ENCODE data around the gene PLCB1. TPM values are rescaled to one million over a fixed set of nuclear protein-coding genes. Genes with fewer than 3 reads are reported as not detected.

The PLCB1 gene
- total and polyA plus RNA-seq, 10 of the 15 experiments (the other 5 are each of a cell fraction or from before 2014, with no cell fraction given) = 0.05 to 5.3 (median 0.17) TPM; not detected in 1

DNA sequence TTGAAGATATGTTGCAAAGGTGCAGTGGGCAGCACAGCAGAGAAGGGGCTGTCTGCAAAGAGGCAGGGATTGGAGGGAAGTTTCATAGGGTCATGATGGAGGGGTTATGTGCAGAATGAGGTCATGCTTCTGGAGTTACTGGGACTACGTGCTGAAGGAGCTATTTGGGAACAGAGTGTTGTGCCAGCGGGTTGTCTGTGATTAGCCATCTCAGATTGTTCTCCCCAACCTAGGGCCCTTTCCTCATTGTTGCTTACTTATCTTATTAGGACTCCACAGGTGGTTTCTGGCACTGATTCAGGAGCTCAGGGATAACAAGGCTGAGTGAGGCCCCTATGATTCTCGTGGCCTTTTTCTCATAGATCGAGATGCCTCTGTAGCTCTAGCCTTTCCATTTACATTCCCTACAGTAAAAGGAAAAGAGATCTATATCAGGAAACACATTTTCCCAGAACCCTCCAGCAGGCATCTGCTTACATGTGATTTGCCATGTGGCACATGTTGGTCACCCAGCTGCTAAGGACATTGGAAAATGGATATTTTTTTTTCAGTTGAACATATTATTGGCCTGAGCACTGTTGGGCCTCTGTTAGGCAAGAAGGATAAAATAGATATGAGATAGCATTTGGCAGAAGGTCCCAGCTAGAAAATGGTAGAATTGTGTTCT lies 507.2 kb downstream of the PLCB1 start:
- POLR2A ChIA-PET = no interaction called here
- FAIRE-seq = no peak
- ATAC-seq = no peak
- no peak for TF ChIP-seq ZSCAN29 (IDR thresholded peaks at IDR 0.05)
- no peak for TF ChIP-seq MLLT1 (IDR thresholded peaks at IDR 0.05)
- no peak for TF ChIP-seq RELB (IDR thresholded peaks at IDR 0.05; ENCODE audit: low read depth)
- TF ChIP-seq STAT3 (IDR thresholded peaks at IDR 0.05; ENCODE audit: low read depth, low read length) = no peak
- TF ChIP-seq, protein P1, sequence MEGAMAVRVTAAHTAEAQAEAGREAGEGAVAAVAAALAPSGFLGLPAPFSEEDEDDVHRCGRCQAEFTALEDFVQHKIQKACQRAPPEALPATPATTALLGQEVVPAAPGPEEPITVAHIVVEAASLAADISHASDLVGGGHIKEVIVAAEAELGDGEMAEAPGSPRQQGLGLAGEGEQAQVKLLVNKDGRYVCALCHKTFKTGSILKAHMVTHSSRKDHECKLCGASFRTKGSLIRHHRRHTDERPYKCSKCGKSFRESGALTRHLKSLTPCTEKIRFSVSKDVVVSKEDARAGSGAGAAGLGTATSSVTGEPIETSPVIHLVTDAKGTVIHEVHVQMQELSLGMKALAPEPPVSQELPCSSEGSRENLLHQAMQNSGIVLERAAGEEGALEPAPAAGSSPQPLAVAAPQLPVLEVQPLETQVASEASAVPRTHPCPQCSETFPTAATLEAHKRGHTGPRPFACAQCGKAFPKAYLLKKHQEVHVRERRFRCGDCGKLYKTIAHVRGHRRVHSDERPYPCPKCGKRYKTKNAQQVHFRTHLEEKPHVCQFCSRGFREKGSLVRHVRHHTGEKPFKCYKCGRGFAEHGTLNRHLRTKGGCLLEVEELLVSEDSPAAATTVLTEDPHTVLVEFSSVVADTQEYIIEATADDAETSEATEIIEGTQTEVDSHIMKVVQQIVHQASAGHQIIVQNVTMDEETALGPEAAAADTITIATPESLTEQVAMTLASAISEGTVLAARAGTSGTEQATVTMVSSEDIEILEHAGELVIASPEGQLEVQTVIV (IDR thresholded peaks at IDR 0.05; ENCODE audit: borderline replicate concordance, partially characterized antibody) = no peak
- TF ChIP-seq, protein P2, sequence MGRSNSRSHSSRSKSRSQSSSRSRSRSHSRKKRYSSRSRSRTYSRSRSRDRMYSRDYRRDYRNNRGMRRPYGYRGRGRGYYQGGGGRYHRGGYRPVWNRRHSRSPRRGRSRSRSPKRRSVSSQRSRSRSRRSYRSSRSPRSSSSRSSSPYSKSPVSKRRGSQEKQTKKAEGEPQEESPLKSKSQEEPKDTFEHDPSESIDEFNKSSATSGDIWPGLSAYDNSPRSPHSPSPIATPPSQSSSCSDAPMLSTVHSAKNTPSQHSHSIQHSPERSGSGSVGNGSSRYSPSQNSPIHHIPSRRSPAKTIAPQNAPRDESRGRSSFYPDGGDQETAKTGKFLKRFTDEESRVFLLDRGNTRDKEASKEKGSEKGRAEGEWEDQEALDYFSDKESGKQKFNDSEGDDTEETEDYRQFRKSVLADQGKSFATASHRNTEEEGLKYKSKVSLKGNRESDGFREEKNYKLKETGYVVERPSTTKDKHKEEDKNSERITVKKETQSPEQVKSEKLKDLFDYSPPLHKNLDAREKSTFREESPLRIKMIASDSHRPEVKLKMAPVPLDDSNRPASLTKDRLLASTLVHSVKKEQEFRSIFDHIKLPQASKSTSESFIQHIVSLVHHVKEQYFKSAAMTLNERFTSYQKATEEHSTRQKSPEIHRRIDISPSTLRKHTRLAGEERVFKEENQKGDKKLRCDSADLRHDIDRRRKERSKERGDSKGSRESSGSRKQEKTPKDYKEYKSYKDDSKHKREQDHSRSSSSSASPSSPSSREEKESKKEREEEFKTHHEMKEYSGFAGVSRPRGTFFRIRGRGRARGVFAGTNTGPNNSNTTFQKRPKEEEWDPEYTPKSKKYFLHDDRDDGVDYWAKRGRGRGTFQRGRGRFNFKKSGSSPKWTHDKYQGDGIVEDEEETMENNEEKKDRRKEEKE (IDR thresholded peaks at IDR 0.05) = no peak
- TF ChIP-seq RB1 (IDR thresholded peaks at IDR 0.05; ENCODE audit: borderline replicate concordance) = no peak
- no peak for TF ChIP-seq ELK1 (IDR thresholded peaks at IDR 0.05; ENCODE audit: low read depth, low read length)
- no peak for TF ChIP-seq STAT1 (conservative IDR thresholded peaks at IDR 0.05)
- TF ChIP-seq ETV6 (conservative IDR thresholded peaks at IDR 0.05 in 1 of 2, IDR thresholded peaks at IDR 0.05 in 1 of 2; ENCODE audit: borderline replicate concordance in 1 of 2, low read depth in 1 of 2) = no peak
- TF ChIP-seq HCFC1 (IDR thresholded peaks at IDR 0.05; ENCODE audit: low read length) = no peak
- no peak for TF ChIP-seq SIX5 (IDR thresholded peaks at IDR 0.05; ENCODE audit: low read depth, low read length, severe bottlenecking)

More for the DNA sequence above, 507.2 kb downstream of the PLCB1 start:
- in situ Hi-C loops (cut with MboI) = no loop called here
- 23% methylated on average over 4 of the region's 4 CpGs for WGBS (ENCODE audit: insufficient coverage, insufficient replicate concordance, low lambda C conversion rate, missing lambda C conversion rate)
- H3K4me2 ChIP-seq (ENCODE audit: control insufficient read depth, insufficient read depth) = no peak overlapping the region
- H3K27ac ChIP-seq (ENCODE audit: control insufficient read depth, insufficient read depth) = no peak overlapping the region
- H3K79me2 ChIP-seq (ENCODE audit: control insufficient read depth, insufficient read depth, low read length) = no peaks in the 10 kb centered on the region
- ChIA-PET CTCF (no interaction called here), RAD21 (ENCODE audit: unreplicated experiment) (no interaction called here), SMC1A (ENCODE audit: uncharacterized antibody, unreplicated experiment) (interaction anchor here (0.8 to 1.1 kb wide), 2 partner anchors 37 to 517 kb away, joined by 3 read pairs; no protein-coding TSS in a partner anchor)
- H3K4me3 ChIP-seq = no peak overlapping the region
- intact Hi-C loops (cut with micrococcal nuclease; ENCODE audit: unreplicated experiment) = no loop called here
- H3K36me3 ChIP-seq (ENCODE audit: control insufficient read depth in 2 of 2, insufficient read depth in 2 of 2, low read length in 1 of 2) = no peaks in the 10 kb centered on the region
- H2AFZ ChIP-seq (ENCODE audit: control insufficient read depth, low read depth, low read length) = no peak overlapping the region
- H3K9ac ChIP-seq (ENCODE audit: control insufficient read depth, insufficient read depth, low read length) = no peak overlapping the region
- H3K4me1 ChIP-seq (ENCODE audit: control insufficient read depth, insufficient read depth, low read length) = no peaks in the 10 kb centered on the region
- no peaks in the 10 kb centered on the region for H3K27me3 ChIP-seq (replicated peaks in 1 of 2; ENCODE audit: control insufficient read depth in 2 of 2, insufficient read depth in 2 of 2, low read length in 1 of 2)
- no peak for DNase-seq (ENCODE audit: low read depth, low spot score)
- H3K9me3 ChIP-seq (replicated peaks; ENCODE audit: control insufficient read depth, insufficient read depth, low read length) = no peaks in the 10 kb centered on the region
- no peaks in the 10 kb centered on the region for H4K20me1 ChIP-seq (ENCODE audit: control insufficient read depth, insufficient read depth)
- no TSS peak for BruUV-seq (replicated peaks)
